Central memory CD8-positive, alpha-beta T cell (primary cell): ENCODE measurements around the gene R3HDM2.
"Not testable (repeated sequence)": the region's sequence is repeated elsewhere in the genome, so short reads cannot be mapped to it uniquely, and the experiment has no call there.

Experiments
- ATAC-seq: fragments of 150-1000 bp; cut with Tn5 transposase; replicated peaks from 2 replicates; pipeline ENCODE4 v1.10.0; 2022; ENCODE audit warnings: mild to moderate bottlenecking, moderate FRiP score, moderate number of reproducible peaks; ENCODE audit not compliant: poor library complexity, severe bottlenecking; ENCODE audit errors: extremely low read depth
- DNase-seq, 2 donors: peaks; one replicate each; pipeline ENCODE4 v3.0.0; 2021; ENCODE audit warnings: low spot score in 2 of 2
- H3K27ac Mint-ChIP-seq: one replicate; pipeline ENCODE4 v1.8.0; 2022; ENCODE audit warnings: low read depth, mild to moderate bottlenecking, moderate library complexity, mixed read lengths
- H3K27me3 Mint-ChIP-seq: one replicate; pipeline ENCODE4 v1.8.0; 2022; ENCODE audit warnings: mixed read lengths
- H3K36me3 Mint-ChIP-seq: one replicate; pipeline ENCODE4 v1.8.0; 2022; ENCODE audit warnings: mild to moderate bottlenecking, moderate library complexity, mixed read lengths; ENCODE audit not compliant: insufficient read depth
- H3K4me1 Mint-ChIP-seq: one replicate; pipeline ENCODE4 v1.8.0; 2022; ENCODE audit warnings: mixed read lengths
- H3K4me3 Mint-ChIP-seq: one replicate; pipeline ENCODE4 v1.8.0; 2022; ENCODE audit warnings: mild to moderate bottlenecking, moderate library complexity, mixed read lengths
- H3K9me3 Mint-ChIP-seq: one replicate; pipeline ENCODE4 v1.8.0; 2022; ENCODE audit warnings: mixed read lengths

The R3HDM2 gene

DNA sequence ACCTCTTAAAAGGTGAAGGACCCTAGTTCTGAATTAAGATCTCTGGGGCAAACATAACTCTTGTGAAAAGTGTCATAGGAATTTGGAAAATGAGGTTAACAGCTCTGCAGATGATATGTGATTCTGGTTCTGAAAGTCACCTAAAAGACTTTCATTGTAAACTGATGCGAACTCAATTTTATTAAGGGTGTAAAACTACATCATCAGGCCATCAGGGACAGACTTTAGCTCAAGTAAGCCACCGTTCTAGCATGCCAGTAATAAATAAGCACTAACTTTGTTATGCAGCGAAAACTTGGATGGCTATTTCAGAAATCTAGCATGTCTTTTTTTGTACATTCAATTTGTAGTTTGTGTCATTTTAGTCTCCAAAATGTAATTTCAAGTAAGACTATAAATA lies 61.6 kb downstream of the R3HDM2 start:
- peaks cover 12% of the 10 kb centered on the region for H3K4me1 Mint-ChIP-seq
- H3K27ac Mint-ChIP-seq, result no peak overlapping the region
- ATAC-seq, result no peak

DNA sequence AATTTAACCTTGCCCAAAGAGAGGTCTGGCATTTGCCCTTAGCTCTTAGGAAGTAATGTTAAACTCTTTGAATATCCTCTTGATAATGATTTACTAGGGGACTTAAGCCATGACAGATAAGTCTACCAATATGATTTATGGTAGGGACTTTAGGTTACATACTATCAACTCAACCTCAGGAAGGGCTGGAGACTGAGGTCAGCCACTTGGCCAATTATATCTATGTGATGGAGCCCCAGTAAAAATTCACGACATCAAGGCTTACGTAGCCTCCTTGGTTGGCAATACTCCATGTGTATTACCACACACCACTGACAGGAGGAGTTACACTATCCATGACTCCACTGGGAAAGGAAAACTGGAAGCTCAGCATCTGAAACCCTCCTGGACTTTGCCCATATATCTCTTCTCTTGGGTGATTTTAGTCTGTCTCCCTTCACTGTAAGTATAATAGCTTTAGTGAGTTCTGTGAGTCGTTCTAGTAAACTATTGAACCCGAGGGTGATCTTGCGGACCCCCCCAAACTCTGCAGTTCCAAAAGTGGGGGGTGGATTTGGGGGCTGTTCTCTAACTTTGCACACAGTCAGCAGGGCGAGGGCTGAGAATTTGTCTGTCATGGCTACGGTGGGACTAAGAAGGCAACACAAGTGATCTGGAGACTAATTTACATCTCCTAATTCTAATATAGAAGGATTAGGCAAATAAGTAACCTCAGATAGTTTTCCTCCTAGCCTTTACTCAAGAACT lies 62.3 kb downstream of the R3HDM2 start:
- no peaks in the 10 kb centered on the region for H3K9me3 Mint-ChIP-seq
- ATAC-seq (no peak), DNase-seq (no peak)
- no peaks in the 10 kb centered on the region for H3K27me3 Mint-ChIP-seq
- H3K27ac Mint-ChIP-seq, result no peak overlapping the region
- peaks cover 7% of the 10 kb centered on the region for H3K36me3 Mint-ChIP-seq
- H3K4me1 Mint-ChIP-seq, result peaks cover 12% of the 10 kb centered on the region
- no peak overlapping the region for H3K4me3 Mint-ChIP-seq

More for the DNA sequence above, 61.6 kb downstream of the R3HDM2 start:
- Mint-ChIP-seq H3K9me3 (no peaks in the 10 kb centered on the region), H3K27me3 (no peaks in the 10 kb centered on the region), H3K36me3 (peaks cover 5% of the 10 kb centered on the region), H3K4me3 (no peak overlapping the region)
- DNase-seq, result no peak

DNA sequence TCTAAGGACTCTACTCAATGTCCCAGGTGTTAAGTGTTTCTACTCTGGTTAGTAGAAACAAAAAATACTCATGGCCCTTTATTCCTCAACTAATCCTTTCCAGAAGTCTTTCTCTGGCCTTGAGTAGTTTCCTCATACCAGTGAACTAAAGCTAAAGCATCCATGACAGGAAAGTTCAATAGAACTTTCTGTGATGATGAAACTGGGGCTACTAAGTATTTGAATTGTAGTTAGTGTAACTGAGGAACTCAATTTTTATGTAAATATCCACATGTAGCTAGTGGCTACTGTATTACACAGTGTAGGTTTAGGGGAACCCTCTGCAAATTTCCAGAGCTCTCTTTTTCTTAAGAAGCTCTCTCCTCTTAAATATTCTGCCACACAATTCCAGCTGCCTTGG lies 63.7 kb downstream of the R3HDM2 start:
- DNase-seq (no peak), ATAC-seq (no peak)
- H3K4me3 Mint-ChIP-seq, result no peak overlapping the region
- H3K9me3 Mint-ChIP-seq, result no peaks in the 10 kb centered on the region
- no peaks in the 10 kb centered on the region for H3K27me3 Mint-ChIP-seq
- H3K27ac Mint-ChIP-seq, result no peak overlapping the region
- H3K36me3 Mint-ChIP-seq, result peaks cover 12% of the 10 kb centered on the region
- H3K4me1 Mint-ChIP-seq, result peaks cover 12% of the 10 kb centered on the region

DNA sequence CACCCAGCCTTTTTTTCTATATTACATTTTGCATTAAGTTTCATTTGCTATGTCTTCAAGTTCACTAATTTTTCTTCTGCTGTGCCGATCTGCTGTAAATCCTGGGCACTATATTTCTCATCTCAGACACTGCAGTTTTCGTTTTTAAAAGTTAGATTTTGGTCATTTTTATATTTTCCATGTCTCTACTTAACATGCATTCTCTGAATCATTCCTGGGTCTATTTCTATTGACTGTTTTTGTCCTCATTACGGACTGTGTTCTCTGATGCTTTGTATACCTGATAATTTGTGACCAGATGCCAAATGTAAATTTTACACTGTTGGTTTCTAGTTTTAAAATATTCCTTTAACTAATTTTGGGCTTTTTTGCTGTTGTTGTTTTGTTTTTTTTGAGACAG lies 64.5 kb downstream of the R3HDM2 start:
- H3K27me3 Mint-ChIP-seq, result no peaks in the 10 kb centered on the region
- H3K27ac Mint-ChIP-seq, result no peak overlapping the region
- no peaks in the 10 kb centered on the region for H3K9me3 Mint-ChIP-seq
- peaks cover 12% of the 10 kb centered on the region for H3K36me3 Mint-ChIP-seq
- no peak for DNase-seq
- no peak overlapping the region for H3K4me3 Mint-ChIP-seq
- ATAC-seq, result no peak
- H3K4me1 Mint-ChIP-seq, result peaks cover 8% of the 10 kb centered on the region

DNA sequence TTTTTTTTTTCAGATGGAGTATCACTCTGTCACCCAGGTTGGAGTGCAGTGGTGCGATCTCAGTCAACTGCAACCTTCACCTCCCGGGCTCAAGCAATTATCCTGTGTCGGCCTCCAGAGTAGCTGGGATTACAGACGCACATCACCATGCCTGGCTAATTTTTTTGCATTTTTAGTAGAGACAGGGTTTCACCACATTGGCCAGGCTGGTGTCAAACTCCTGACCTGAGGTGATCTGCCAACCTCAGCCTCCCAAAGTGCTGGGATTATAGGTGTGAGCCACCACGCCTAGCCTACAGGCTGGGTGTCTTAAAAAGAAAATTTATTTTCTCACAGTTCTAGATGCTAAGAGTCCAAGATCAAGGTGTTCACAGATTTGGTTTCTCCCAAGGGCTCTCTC lies 66.7 kb downstream of the R3HDM2 start:
- not testable (repeated sequence) for DNase-seq, ATAC-seq, H3K27ac Mint-ChIP-seq, H3K4me3 Mint-ChIP-seq, H3K4me1 Mint-ChIP-seq, H3K9me3 Mint-ChIP-seq, H3K27me3 Mint-ChIP-seq
- H3K36me3 Mint-ChIP-seq, result peaks cover 18% of the 10 kb centered on the region

DNA sequence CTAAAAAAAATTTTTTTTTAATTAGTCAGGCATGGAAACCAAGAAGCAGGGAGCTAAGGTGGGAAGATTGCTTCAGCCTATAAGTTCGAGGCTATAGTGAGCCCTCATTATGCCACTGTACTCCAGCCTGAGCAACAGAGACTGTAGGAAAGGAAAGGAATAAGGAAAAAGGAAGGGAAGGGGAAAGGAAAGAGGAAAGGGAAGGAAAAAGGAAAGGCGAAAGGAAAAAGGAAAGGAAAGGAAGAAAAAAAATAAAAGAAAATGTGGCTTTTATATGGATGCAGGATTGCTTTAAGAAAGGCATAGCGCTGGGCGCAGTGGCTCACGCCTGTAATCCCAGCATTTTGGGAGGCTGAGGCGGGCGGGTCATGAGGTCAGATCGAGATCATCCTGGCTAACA lies 70.4 kb downstream of the R3HDM2 start:
- DNase-seq, result no peak
- ATAC-seq, result no peak
- Mint-ChIP-seq H3K27me3 (no peaks in the 10 kb centered on the region), H3K36me3 (peaks cover 19% of the 10 kb centered on the region), H3K4me3 (no peak overlapping the region), H3K27ac (no peak overlapping the region), H3K9me3 (no peaks in the 10 kb centered on the region), H3K4me1 (no peaks in the 10 kb centered on the region)

DNA sequence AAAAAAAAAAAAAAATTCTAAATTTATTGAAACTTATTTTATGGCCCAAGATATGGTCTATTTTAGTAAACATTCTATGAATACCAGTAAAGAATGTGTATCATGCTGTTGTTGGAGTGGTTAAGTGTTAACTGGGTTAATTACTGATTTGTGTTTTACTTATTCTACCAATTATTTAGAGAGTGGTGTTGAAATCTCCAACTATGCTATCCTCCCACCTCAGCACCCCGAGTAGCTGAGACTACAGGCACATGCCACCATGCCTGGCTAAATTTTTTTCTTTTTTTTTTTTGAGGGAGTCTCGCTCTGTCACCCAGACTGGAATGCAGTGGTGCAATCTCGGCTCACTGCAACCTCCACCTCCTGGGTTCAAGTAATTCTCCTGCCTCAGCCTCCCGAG lies 72.2 kb downstream of the R3HDM2 start:
- ATAC-seq (no peak), DNase-seq (no peak)
- Mint-ChIP-seq H3K4me3 (no peak overlapping the region), H3K4me1 (no peaks in the 10 kb centered on the region), H3K27ac (no peak overlapping the region), H3K36me3 (peaks cover 19% of the 10 kb centered on the region), H3K9me3 (no peaks in the 10 kb centered on the region), H3K27me3 (no peaks in the 10 kb centered on the region)

DNA sequence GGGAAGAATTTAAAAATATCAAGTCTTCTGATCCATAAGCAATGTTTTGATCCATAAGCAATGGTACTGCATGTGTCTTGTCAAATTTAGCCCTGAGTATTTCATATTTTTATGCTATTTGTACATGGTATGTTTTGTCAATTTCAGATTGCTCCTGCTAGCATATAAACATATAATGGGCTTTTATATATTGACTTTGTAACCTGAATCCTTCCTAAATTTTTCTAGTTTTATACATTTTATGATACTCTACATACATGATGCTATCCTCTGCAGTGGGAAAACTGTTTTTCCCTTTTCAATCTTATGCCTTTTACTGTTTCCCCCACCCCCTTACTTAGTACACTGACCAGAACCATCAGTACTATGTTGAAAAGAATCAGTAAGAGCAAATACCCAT lies 75.1 kb downstream of the R3HDM2 start:
- ATAC-seq (no peak), DNase-seq (no peak)
- Mint-ChIP-seq H3K4me3 (no peak overlapping the region), H3K36me3 (peaks cover 13% of the 10 kb centered on the region), H3K9me3 (no peaks in the 10 kb centered on the region), H3K27ac (no peak overlapping the region), H3K4me1 (no peaks in the 10 kb centered on the region), H3K27me3 (no peaks in the 10 kb centered on the region)

DNA sequence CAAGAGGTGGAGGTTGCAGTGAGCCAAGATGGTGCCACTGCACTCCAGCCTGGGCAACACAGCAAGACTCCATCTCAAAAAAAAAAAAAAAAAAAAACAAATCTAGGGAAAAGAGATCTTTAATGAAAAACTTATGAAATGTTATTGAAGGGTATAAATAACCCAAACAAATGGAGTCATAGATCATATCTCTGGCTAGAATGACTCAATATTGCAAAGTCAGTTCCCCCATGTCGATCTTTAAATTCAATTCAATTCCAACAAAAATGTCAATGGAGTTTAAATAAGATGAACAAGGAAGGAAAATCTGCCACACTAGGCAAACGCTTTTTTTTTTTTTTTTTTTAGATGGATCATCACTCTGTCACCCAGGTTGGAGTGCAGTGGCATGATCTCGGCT lies 78.7 kb downstream of the R3HDM2 start:
- no peaks in the 10 kb centered on the region for H3K9me3 Mint-ChIP-seq
- ATAC-seq (no peak), DNase-seq (no peak)
- H3K27ac Mint-ChIP-seq, result peak overlapping the region; percentile 64
- peaks cover 10% of the 10 kb centered on the region for H3K36me3 Mint-ChIP-seq
- no peaks in the 10 kb centered on the region for H3K27me3 Mint-ChIP-seq
- no peaks in the 10 kb centered on the region for H3K4me1 Mint-ChIP-seq
- H3K4me3 Mint-ChIP-seq, result no peak overlapping the region

DNA sequence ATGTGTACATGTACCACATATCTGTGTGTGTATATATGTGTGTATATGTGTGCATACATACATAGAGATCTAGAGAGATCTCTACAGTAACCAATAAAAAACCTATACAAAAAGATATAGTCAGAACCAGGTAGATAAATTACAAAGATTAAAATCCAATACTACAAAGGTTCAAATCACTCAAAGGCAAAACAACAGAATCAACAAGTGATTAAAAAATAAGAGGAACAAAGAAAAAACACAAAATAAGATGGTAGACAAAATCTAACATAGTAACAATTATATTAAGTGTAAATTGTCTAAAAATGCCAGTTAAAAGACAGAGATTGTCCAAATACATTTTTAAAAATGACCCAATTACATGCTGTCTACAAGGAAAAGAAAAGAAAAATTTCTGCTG lies 83.6 kb downstream of the R3HDM2 start:
- H3K36me3 Mint-ChIP-seq, result peaks cover 17% of the 10 kb centered on the region
- H3K27ac Mint-ChIP-seq, result no peak overlapping the region
- H3K4me3 Mint-ChIP-seq, result no peak overlapping the region
- no peak for DNase-seq
- H3K27me3 Mint-ChIP-seq, result no peaks in the 10 kb centered on the region
- H3K9me3 Mint-ChIP-seq, result no peaks in the 10 kb centered on the region
- H3K4me1 Mint-ChIP-seq, result peaks cover 13% of the 10 kb centered on the region
- ATAC-seq, result no peak

DNA sequence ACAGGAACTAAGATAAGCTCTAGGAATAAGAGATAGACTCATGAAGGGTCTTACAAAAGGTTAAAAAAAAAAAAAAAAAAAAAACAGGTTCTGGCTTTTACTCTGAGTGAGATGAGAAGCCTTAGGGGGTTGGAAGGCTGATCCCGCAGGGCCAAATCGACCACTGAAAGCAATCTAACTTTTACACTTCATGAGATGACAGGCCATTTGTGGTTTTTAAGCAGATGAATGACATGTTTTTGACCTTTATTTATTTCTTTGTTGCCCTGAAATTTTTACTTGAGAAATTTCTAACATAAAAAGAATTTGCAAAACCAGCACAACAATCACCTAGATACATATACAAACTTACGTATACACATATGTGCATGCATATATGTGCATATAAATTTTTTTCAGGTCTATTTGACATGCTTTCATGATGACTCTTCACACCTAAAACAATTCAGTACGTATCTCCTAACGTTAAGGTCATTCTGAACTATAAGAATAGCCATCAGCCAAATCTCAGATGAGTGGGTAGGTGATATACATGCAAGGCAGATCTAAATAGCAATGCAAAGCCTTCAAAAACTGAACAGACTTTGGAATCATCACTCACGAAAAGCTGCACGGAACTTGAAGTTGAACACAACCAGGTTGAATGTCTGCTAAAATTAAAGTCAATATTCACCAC lies 87.0 kb downstream of the R3HDM2 start:
- H3K4me3 Mint-ChIP-seq, result no peak overlapping the region
- no peaks in the 10 kb centered on the region for H3K27me3 Mint-ChIP-seq
- peaks cover 27% of the 10 kb centered on the region for H3K4me1 Mint-ChIP-seq
- no peak for ATAC-seq
- peaks cover 16% of the 10 kb centered on the region for H3K36me3 Mint-ChIP-seq
- no peaks in the 10 kb centered on the region for H3K9me3 Mint-ChIP-seq
- H3K27ac Mint-ChIP-seq, result no peak overlapping the region
- no peak for DNase-seq

DNA sequence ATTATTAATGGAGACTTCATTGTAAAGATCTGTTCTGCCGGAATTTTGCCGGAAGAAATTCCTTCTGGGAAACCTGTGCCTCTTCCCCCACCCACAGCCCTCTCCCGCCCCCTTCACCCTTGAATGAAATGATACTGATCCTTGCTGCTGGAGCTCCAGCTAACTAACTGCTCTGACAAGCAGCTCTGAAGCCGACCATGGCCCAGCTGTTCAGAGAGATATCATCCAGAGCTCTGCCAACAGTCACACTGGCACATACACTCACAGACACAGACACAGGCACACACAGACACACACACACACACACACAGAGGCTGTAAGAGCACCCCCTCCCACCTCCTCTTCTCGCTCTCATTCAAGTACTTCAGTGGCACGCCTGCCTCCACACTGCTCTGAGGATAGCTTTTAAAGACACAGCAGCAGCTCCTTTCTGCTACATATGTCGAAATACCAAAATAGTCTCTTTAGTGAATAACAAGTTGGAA lies 88.6 kb downstream of the R3HDM2 start:
- peaks cover 16% of the 10 kb centered on the region for H3K36me3 Mint-ChIP-seq

More for the DNA sequence above, 88.6 kb downstream of the R3HDM2 start:
- DNase-seq (no peak), ATAC-seq (no peak)
- Mint-ChIP-seq H3K9me3 (no peaks in the 10 kb centered on the region), H3K4me1 (peaks cover 35% of the 10 kb centered on the region), H3K27ac (no peak overlapping the region), H3K4me3 (no peak overlapping the region), H3K27me3 (no peaks in the 10 kb centered on the region)
